SK-N-MC (cell line): ENCODE measurements around the gene TMEM63A.

Source experiments
- EZH2 ChIP-seq: fragments of 200-600 bp; sonication (generic); IDR thresholded peaks from one replicate; pipeline ENCODE4 v1.6.1; 2017; ENCODE audit warnings: antibody characterized with exemption
- FOXP2 ChIP-seq: optimal IDR thresholded peaks from 2 replicates; pipeline ENCODE3; 2011; ENCODE audit warnings: mild to moderate bottlenecking, moderate library complexity; ENCODE audit not compliant: insufficient read depth; ENCODE audit errors: extremely low read length, control extremely low read depth

GRCh38 chr1:225842788-225843425, 39.3 kb downstream of the TMEM63A start:
- TF ChIP-seq EZH2 (no peak), FOXP2 (no peak)
